ENCODE measurements around the gene CDCA5.

CDCA5 gene

GRCh38 chr11:65032216-65032615 lies 51.6 kb downstream of the CDCA5 start:
- H3K4me3 ChIP-seq (ENCODE audit: low read depth, low read length) = no peak overlapping the region
- no peak for TF ChIP-seq CTCF (conservative IDR thresholded peaks at IDR 0.05; ENCODE audit: low read depth, low read length)

More at GRCh38 chr11:65032216-65032615, 51.6 kb downstream of the CDCA5 start:
- no peak for DNase-seq (ENCODE audit: low read depth)

All from choroid plexus epithelial cell (primary cell).